COLO829 (cell line): ENCODE measurements around the gene MT1M.
"Not testable (repeated sequence)": the region's sequence is repeated elsewhere in the genome, so short reads cannot be mapped to it uniquely, and the experiment has no call there.

Source experiments
- DNase-seq: peaks from one replicate; pipeline ENCODE4 v3.0.0; 2012; ENCODE audit warnings: low spot score

The MT1M gene

GRCh38 chr16:56632156-56632847 lies at the start of gene MT1M:
TSS of gene MT1M (plus strand) at chr16:56632659. CDS start at chr16:56632732, 73 bp downstream.
- DNase-seq = no peak

GRCh38 chr16:56582911-56583310 lies 49.5 kb upstream of the MT1M start:
- DNase-seq = not testable (repeated sequence)

- DNase-seq = no peak
Measured at GRCh38 chr16:56583351-56584168, 48.9 kb upstream of the MT1M start.

GRCh38 chr16:56584276-56584675 lies 48.2 kb upstream of the MT1M start:
- DNase-seq = no peak

- DNase-seq = no peak
Measured at GRCh38 chr16:56588781-56589140, 43.7 kb upstream of the MT1M start.

- no peak for DNase-seq
Measured at GRCh38 chr16:56589141-56590039, 43.1 kb upstream of the MT1M start, which contains the start of gene MT3. TSS of gene MT3 (plus strand) at chr16:56589528. CDS start at chr16:56589591, 63 bp downstream.

GRCh38 chr16:56591377-56592060 lies 40.9 kb upstream of the MT1M start:
- DNase-seq = no peak

- no peak for DNase-seq
Measured at GRCh38 chr16:56593573-56594291, 38.7 kb upstream of the MT1M start.

- no peak for DNase-seq
Measured at GRCh38 chr16:56594292-56594619, 38.2 kb upstream of the MT1M start.

- peak; percentile 34 for DNase-seq
Measured at GRCh38 chr16:56600398-56600999, 32.0 kb upstream of the MT1M start.

- DNase-seq = no peak
Measured at GRCh38 chr16:56601325-56601724, 31.1 kb upstream of the MT1M start.

GRCh38 chr16:56603589-56603988 lies 28.9 kb upstream of the MT1M start:
- no peak for DNase-seq

- DNase-seq = no peak
Measured at GRCh38 chr16:56604966-56605365, 27.5 kb upstream of the MT1M start.

GRCh38 chr16:56605475-56605874 lies 27.0 kb upstream of the MT1M start:
- no peak for DNase-seq

- no peak for DNase-seq
Measured at GRCh38 chr16:56606071-56606475, 26.4 kb upstream of the MT1M start.

GRCh38 chr16:56606476-56607108 lies 25.9 kb upstream of the MT1M start:
- DNase-seq = peak; percentile 61

GRCh38 chr16:56607109-56607618 lies 25.3 kb upstream of the MT1M start:
- peak; percentile 81 for DNase-seq

GRCh38 chr16:56607675-56608042 lies 24.8 kb upstream of the MT1M start:
- no peak for DNase-seq

GRCh38 chr16:56608043-56608875 lies 24.2 kb upstream of the MT1M start, which contains the start of gene MT2A:
TSS of gene MT2A (plus strand) at chr16:56608584. CDS start at chr16:56608656, 72 bp downstream.
- DNase-seq = peak; percentile 89
